Measurements from ENCODE around the gene GOSR2. TPM values are rescaled to one million over a fixed set of nuclear protein-coding genes. Genes with fewer than 3 reads are reported as not detected.
"Not testable (repeated sequence)": the region's sequence is repeated elsewhere in the genome, so short reads cannot be mapped to it uniquely, and the experiment has no call there.

GOSR2 gene
- total and polyA plus RNA-seq, 2 donors (not counting 1 experiment from before 2014, with no cell fraction given) = 49.5 to 72.8 TPM

- Histone ChIP-seq H3K4me1 (ENCODE audit: control insufficient read depth, extremely low read depth, insufficient read depth, low read length) (no peaks in the 10 kb centered on the region), H3K79me2 (ENCODE audit: control insufficient read depth, insufficient read depth, low read length) (no peaks in the 10 kb centered on the region), H3K4me2 (ENCODE audit: extremely low read depth, insufficient read depth, low read length) (no peak overlapping the region), H3K4me3 (replicated peaks in 1 of 4; ENCODE audit: control extremely low read depth in 1 of 4, insufficient read depth in 1 of 4, low read depth in 3 of 4, low read length in 4 of 4) (no peak overlapping the region), H4K20me1 (ENCODE audit: control insufficient read depth, extremely low read depth, insufficient read depth, low read length) (no peaks in the 10 kb centered on the region), H3K27me3 (ENCODE audit: control insufficient read depth, insufficient read depth, low read length) (peaks cover 19% of the 10 kb centered on the region), H3K9me3 (ENCODE audit: control insufficient read depth, insufficient read depth, low read depth, low read length) (no peaks in the 10 kb centered on the region), H2AFZ (ENCODE audit: low read length) (no peak overlapping the region), H3K36me3 (ENCODE audit: control insufficient read depth, insufficient read depth, low read length) (no peaks in the 10 kb centered on the region), H3K27ac (ENCODE audit: insufficient read depth, low read length) (no peak overlapping the region), H3K9ac (ENCODE audit: insufficient read depth, low read length) (no peak overlapping the region)
- TF ChIP-seq EZH2 (IDR thresholded peaks at IDR 0.05; ENCODE audit: low read length, missing control alignments) (no peak), CTCF (conservative IDR thresholded peaks at IDR 0.05 in 1 of 2, IDR thresholded peaks at IDR 0.05 in 1 of 2; ENCODE audit: low read depth in 1 of 2, low read length in 2 of 2) (no peak)
- DNase-seq (ENCODE audit: low read depth in 2 of 2) = no peak
Measured at GRCh38 chr17:46984892-46985291, 61.9 kb downstream of the GOSR2 start.

GRCh38 chr17:46986366-46986765 is 63.4 kb downstream of the GOSR2 start:
- no peaks in the 10 kb centered on the region for H3K36me3 ChIP-seq (ENCODE audit: control insufficient read depth, insufficient read depth, low read length)
- TF ChIP-seq CTCF (conservative IDR thresholded peaks at IDR 0.05 in 1 of 2, IDR thresholded peaks at IDR 0.05 in 1 of 2; ENCODE audit: low read depth in 1 of 2, low read length in 2 of 2) (no peak), EZH2 (IDR thresholded peaks at IDR 0.05; ENCODE audit: low read length, missing control alignments) (no peak)
- H3K27ac ChIP-seq (ENCODE audit: insufficient read depth, low read length) = no peak overlapping the region
- H3K4me2 ChIP-seq (ENCODE audit: extremely low read depth, insufficient read depth, low read length) = no peak overlapping the region
- H3K79me2 ChIP-seq (ENCODE audit: control insufficient read depth, insufficient read depth, low read length) = no peaks in the 10 kb centered on the region
- no peaks in the 10 kb centered on the region for H3K9me3 ChIP-seq (ENCODE audit: control insufficient read depth, insufficient read depth, low read depth, low read length)
- H2AFZ ChIP-seq (ENCODE audit: low read length) = no peak overlapping the region
- H3K4me1 ChIP-seq (ENCODE audit: control insufficient read depth, extremely low read depth, insufficient read depth, low read length) = no peaks in the 10 kb centered on the region
- H3K27me3 ChIP-seq (ENCODE audit: control insufficient read depth, insufficient read depth, low read length) = peaks cover 13% of the 10 kb centered on the region
- no peak overlapping the region for H3K4me3 ChIP-seq (replicated peaks in 1 of 4; ENCODE audit: control extremely low read depth in 1 of 4, insufficient read depth in 1 of 4, low read depth in 3 of 4, low read length in 4 of 4)
- H4K20me1 ChIP-seq (ENCODE audit: control insufficient read depth, extremely low read depth, insufficient read depth, low read length) = no peaks in the 10 kb centered on the region
- no peak for DNase-seq (ENCODE audit: low read depth in 2 of 2)
- H3K9ac ChIP-seq (ENCODE audit: insufficient read depth, low read length) = no peak overlapping the region

- H3K9me3 ChIP-seq (ENCODE audit: control insufficient read depth, insufficient read depth, low read depth, low read length); H4K20me1 ChIP-seq (ENCODE audit: control insufficient read depth, extremely low read depth, insufficient read depth, low read length); H3K4me3 ChIP-seq (replicated peaks in 1 of 4; ENCODE audit: control extremely low read depth in 1 of 4, insufficient read depth in 1 of 4, low read depth in 3 of 4, low read length in 4 of 4); H3K79me2 ChIP-seq (ENCODE audit: control insufficient read depth, insufficient read depth, low read length); H3K27me3 ChIP-seq (ENCODE audit: control insufficient read depth, insufficient read depth, low read length); H3K9ac ChIP-seq (ENCODE audit: insufficient read depth, low read length); H2AFZ ChIP-seq (ENCODE audit: low read length); H3K4me2 ChIP-seq (ENCODE audit: extremely low read depth, insufficient read depth, low read length); H3K36me3 ChIP-seq (ENCODE audit: control insufficient read depth, insufficient read depth, low read length); DNase-seq (ENCODE audit: low read depth in 2 of 2); H3K27ac ChIP-seq (ENCODE audit: insufficient read depth, low read length); H3K4me1 ChIP-seq (ENCODE audit: control insufficient read depth, extremely low read depth, insufficient read depth, low read length): not testable (repeated sequence)
Measured at GRCh38 chr17:46987927-46988326, 65.0 kb downstream of the GOSR2 start.

All from fibroblast of lung (primary cell).